ENCODE data around the gene CNOT2. TPM values are rescaled to one million over a fixed set of nuclear protein-coding genes. Genes with fewer than 3 reads are reported as not detected.
A peak's percentile ranks its signal among the peaks of the same experiment; 100 is the strongest.
"Not testable (repeated sequence)": the region's sequence is repeated elsewhere in the genome, so short reads cannot be mapped to it uniquely, and the experiment has no call there.

The CNOT2 gene
- total RNA-seq, 1 donor from 2014 or later: 48.7 TPM

DNA sequence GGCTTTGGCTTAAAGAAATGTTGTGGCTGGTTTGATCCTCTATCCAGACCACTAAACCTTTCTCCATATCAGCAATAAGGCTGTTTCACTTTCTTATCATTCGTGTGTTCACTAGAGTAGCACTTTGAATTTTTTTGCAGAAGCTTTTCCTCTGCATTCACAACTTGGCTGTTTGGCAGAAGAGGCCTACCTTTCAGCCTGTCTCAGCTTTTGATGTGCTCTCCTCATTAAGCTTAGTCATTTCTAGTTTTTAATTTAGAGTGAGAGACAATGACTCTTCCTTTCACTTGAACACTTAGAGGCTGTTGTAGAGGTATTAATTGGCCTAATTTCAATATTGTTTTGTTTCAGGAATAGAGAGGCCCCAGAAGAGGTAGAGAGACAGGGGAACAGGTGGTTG is 136.6 kb downstream of the CNOT2 start:
- no peak overlapping the region for H3K27ac Mint-ChIP-seq (ENCODE audit: unreplicated experiment)
- no peak for DNase-seq (ENCODE audit: low spot score)
- H3K4me3 Mint-ChIP-seq (ENCODE audit: unreplicated experiment): no peak overlapping the region
- no peaks in the 10 kb centered on the region for H3K27me3 Mint-ChIP-seq (ENCODE audit: low read depth)
- no peaks in the 10 kb centered on the region for H3K4me1 Mint-ChIP-seq (ENCODE audit: low read depth)
- no peak for TF ChIP-seq CTCF (IDR thresholded peaks at IDR 0.05)
- peaks cover 6% of the 10 kb centered on the region for H3K36me3 Mint-ChIP-seq (ENCODE audit: low read depth)
- H3K9me3 Mint-ChIP-seq (ENCODE audit: low read depth): peaks cover 14% of the 10 kb centered on the region

GRCh38 chr12:70383484-70383883 is 140.3 kb downstream of the CNOT2 start:
- no peak for TF ChIP-seq CTCF (IDR thresholded peaks at IDR 0.05)
- no peaks in the 10 kb centered on the region for H3K4me1 Mint-ChIP-seq (ENCODE audit: low read depth)
- DNase-seq (ENCODE audit: low spot score): no peak
- no peak overlapping the region for H3K27ac Mint-ChIP-seq (ENCODE audit: unreplicated experiment)
- no peak overlapping the region for H3K4me3 Mint-ChIP-seq (ENCODE audit: unreplicated experiment)
- H3K9me3 Mint-ChIP-seq (ENCODE audit: low read depth): peaks cover 15% of the 10 kb centered on the region
- H3K36me3 Mint-ChIP-seq (ENCODE audit: low read depth): peaks cover 4% of the 10 kb centered on the region
- H3K27me3 Mint-ChIP-seq (ENCODE audit: low read depth): no peaks in the 10 kb centered on the region

DNA sequence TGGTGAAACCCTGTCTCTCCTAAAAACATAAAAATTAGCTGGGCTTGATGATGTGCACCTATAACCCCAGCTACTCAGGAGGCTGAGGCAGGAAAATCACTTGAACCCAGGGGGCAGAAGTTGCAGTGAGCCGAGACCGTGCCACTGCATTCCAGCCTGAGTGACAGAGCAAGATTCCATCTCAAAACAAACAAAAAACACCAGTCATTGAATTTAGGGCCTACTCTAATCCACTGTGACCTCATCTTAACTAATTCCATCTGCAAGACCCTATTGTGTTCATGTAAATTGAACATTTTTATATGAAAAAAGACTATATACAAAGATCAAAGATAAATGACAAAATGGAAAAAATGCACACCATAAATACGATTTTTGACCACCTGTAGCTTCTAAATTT is 140.7 kb downstream of the CNOT2 start:
- DNase-seq (ENCODE audit: low spot score): no peak
- peaks cover 2% of the 10 kb centered on the region for H3K36me3 Mint-ChIP-seq (ENCODE audit: low read depth)
- no peak overlapping the region for H3K4me3 Mint-ChIP-seq (ENCODE audit: unreplicated experiment)
- no peak for TF ChIP-seq CTCF (IDR thresholded peaks at IDR 0.05)
- H3K27ac Mint-ChIP-seq (ENCODE audit: unreplicated experiment): peak overlapping the region; percentile 38
- H3K27me3 Mint-ChIP-seq (ENCODE audit: low read depth): no peaks in the 10 kb centered on the region
- H3K9me3 Mint-ChIP-seq (ENCODE audit: low read depth): peaks cover 14% of the 10 kb centered on the region
- H3K4me1 Mint-ChIP-seq (ENCODE audit: low read depth): no peaks in the 10 kb centered on the region

DNA sequence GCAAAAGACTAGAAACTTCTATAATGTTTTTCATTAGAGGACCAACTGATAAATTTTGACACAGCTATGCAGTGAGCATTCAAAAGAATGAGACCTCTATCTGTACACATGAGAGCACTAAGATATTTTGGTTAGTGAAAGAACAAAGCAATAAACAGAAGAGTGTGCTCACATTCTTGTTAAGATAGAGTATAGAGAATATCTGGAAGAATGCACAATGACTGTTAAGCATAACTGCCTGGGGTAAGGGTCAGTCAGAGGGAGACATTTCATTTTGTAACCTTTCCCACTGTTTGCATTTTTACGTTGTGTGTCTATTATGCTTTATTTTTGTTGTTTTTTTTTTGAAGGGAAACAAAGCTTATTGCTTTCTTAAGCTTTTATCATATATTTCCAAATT is 143.5 kb downstream of the CNOT2 start:
- Mint-ChIP-seq H3K9me3 (ENCODE audit: low read depth) (peaks cover 15% of the 10 kb centered on the region), H3K27ac (ENCODE audit: unreplicated experiment) (no peak overlapping the region), H3K36me3 (ENCODE audit: low read depth) (peaks cover 5% of the 10 kb centered on the region), H3K4me3 (ENCODE audit: unreplicated experiment) (no peak overlapping the region), H3K27me3 (ENCODE audit: low read depth) (no peaks in the 10 kb centered on the region), H3K4me1 (ENCODE audit: low read depth) (no peaks in the 10 kb centered on the region)
- DNase-seq (ENCODE audit: low spot score): no peak
- TF ChIP-seq CTCF (IDR thresholded peaks at IDR 0.05): no peak

- no peak for DNase-seq (ENCODE audit: low spot score)
- H3K4me1 Mint-ChIP-seq (ENCODE audit: low read depth): peaks cover 12% of the 10 kb centered on the region
- no peak overlapping the region for H3K4me3 Mint-ChIP-seq (ENCODE audit: unreplicated experiment)
- no peak overlapping the region for H3K27ac Mint-ChIP-seq (ENCODE audit: unreplicated experiment)
- no peaks in the 10 kb centered on the region for H3K27me3 Mint-ChIP-seq (ENCODE audit: low read depth)
- H3K36me3 Mint-ChIP-seq (ENCODE audit: low read depth): peaks cover 5% of the 10 kb centered on the region
- H3K9me3 Mint-ChIP-seq (ENCODE audit: low read depth): peaks cover 15% of the 10 kb centered on the region
- no peak for TF ChIP-seq CTCF (IDR thresholded peaks at IDR 0.05)
Measured at GRCh38 chr12:70389678-70390077, 146.4 kb downstream of the CNOT2 start.

- Mint-ChIP-seq H3K4me1 (ENCODE audit: low read depth) (peaks cover 12% of the 10 kb centered on the region), H3K9me3 (ENCODE audit: low read depth) (peaks cover 15% of the 10 kb centered on the region)
- not testable (repeated sequence) for DNase-seq (ENCODE audit: low spot score); H3K27ac Mint-ChIP-seq (ENCODE audit: unreplicated experiment); H3K27me3 Mint-ChIP-seq (ENCODE audit: low read depth); H3K36me3 Mint-ChIP-seq (ENCODE audit: low read depth); H3K4me3 Mint-ChIP-seq (ENCODE audit: unreplicated experiment)
Measured at GRCh38 chr12:70392631-70393030, 149.4 kb downstream of the CNOT2 start.
